Fibroblast of skin of back (primary cell): ENCODE results near the gene ADAMTS2.

Experiments used
- DNase-seq: peaks from one replicate; pipeline ENCODE4 v3.0.0-alpha.2; 2013

The ADAMTS2 gene

GRCh38 chr5:179266291-179267070 is 78.8 kb downstream of the ADAMTS2 start:
- DNase-seq: peak; percentile 52

- peak; percentile 99 for DNase-seq
Measured at GRCh38 chr5:179265514-179266290, 79.6 kb downstream of the ADAMTS2 start.

- no peak for DNase-seq
Measured at GRCh38 chr5:179264783-179265513, 80.3 kb downstream of the ADAMTS2 start.

GRCh38 chr5:179264053-179264782 is 81.0 kb downstream of the ADAMTS2 start:
- DNase-seq: no peak

GRCh38 chr5:179263391-179264052 is 81.7 kb downstream of the ADAMTS2 start:
- no peak for DNase-seq

- DNase-seq: no peak
Measured at GRCh38 chr5:179262126-179262920, 82.9 kb downstream of the ADAMTS2 start.

- no peak for DNase-seq
Measured at GRCh38 chr5:179261301-179262125, 83.7 kb downstream of the ADAMTS2 start.

GRCh38 chr5:179260324-179261070 is 84.8 kb downstream of the ADAMTS2 start:
- no peak for DNase-seq

GRCh38 chr5:179259731-179260323 is 85.4 kb downstream of the ADAMTS2 start:
- DNase-seq: no peak

- DNase-seq: peak; percentile 92
Measured at GRCh38 chr5:179258922-179259730, 86.1 kb downstream of the ADAMTS2 start.

GRCh38 chr5:179258001-179258921 is 87.0 kb downstream of the ADAMTS2 start:
- no peak for DNase-seq

- peak; percentile 64 for DNase-seq
Measured at GRCh38 chr5:179257176-179257682, 88.0 kb downstream of the ADAMTS2 start.

GRCh38 chr5:179256328-179257175 is 88.7 kb downstream of the ADAMTS2 start:
- DNase-seq: no peak

- no peak for DNase-seq
Measured at GRCh38 chr5:179255527-179256327, 89.5 kb downstream of the ADAMTS2 start.
